Measurements from ENCODE around the gene TPP1. TPM values are rescaled to one million over a fixed set of nuclear protein-coding genes. Genes with fewer than 3 reads are reported as not detected.

TPP1 gene
- total and polyA plus RNA-seq, 2 of the 13 experiments (the other 11 are each of a cell fraction or from before 2014, with no cell fraction given), result 13.9 to 74.6 TPM

GRCh38 chr11:6566704-6567370 is 52.4 kb downstream of the TPP1 start (continued):
- TF ChIP-seq DRAP1 (CRISPR knock-in tag; IDR thresholded peaks at IDR 0.05), result no peak

- H3K9me3 ChIP-seq (ENCODE audit: low read length), result no peaks in the 10 kb centered on the region
- no peak overlapping the region for H3K4me2 ChIP-seq (ENCODE audit: low read depth, low read length)
- TF ChIP-seq HDAC1 (CRISPR knock-in tag; IDR thresholded peaks at IDR 0.05), result no peak
- TF ChIP-seq ZNF225 (CRISPR knock-in tag; IDR thresholded peaks at IDR 0.05), result no peak
- TF ChIP-seq ARNTL (CRISPR knock-in tag; IDR thresholded peaks at IDR 0.05), result no peak
- no peak for TF ChIP-seq HDAC2 (CRISPR knock-in tag; IDR thresholded peaks at IDR 0.05)
- no peak for TF ChIP-seq IKZF1 (IDR thresholded peaks at IDR 0.05)
- TF ChIP-seq GZF1 (CRISPR knock-in tag; IDR thresholded peaks at IDR 0.05), result no peak
- no peak for TF ChIP-seq ZNF746 (CRISPR knock-in tag; IDR thresholded peaks at IDR 0.05)
- TF ChIP-seq ZBTB2 (CRISPR knock-in tag; IDR thresholded peaks at IDR 0.05; ENCODE audit: low read depth), result no peak
- no peak for TF ChIP-seq LRRFIP1 (CRISPR knock-in tag; conservative IDR thresholded peaks at IDR 0.05)
- no peak for TF ChIP-seq RELA (CRISPR knock-in tag; IDR thresholded peaks at IDR 0.05)
- TF ChIP-seq ASH2L (IDR thresholded peaks at IDR 0.05; ENCODE audit: insufficient read length, low read depth, low read length), result no peak
- TF ChIP-seq MED8 (CRISPR knock-in tag; IDR thresholded peaks at IDR 0.05; ENCODE audit: insufficient replicate concordance), result no peak
- TF ChIP-seq ZNF816 (CRISPR knock-in tag; IDR thresholded peaks at IDR 0.05; ENCODE audit: borderline replicate concordance), result no peak
- TF ChIP-seq SPEN (CRISPR knock-in tag; IDR thresholded peaks at IDR 0.05; ENCODE audit: low read depth), result no peak
- no peak for TF ChIP-seq KMT2B (CRISPR knock-in tag; IDR thresholded peaks at IDR 0.05)
- ATAC-seq (no peak), DNase-seq (ENCODE audit: low spot score) (no peak), FAIRE-seq (no peak)
- no peaks in the 10 kb centered on the region for H3K36me3 ChIP-seq (replicated peaks in 1 of 2; ENCODE audit: control insufficient read depth in 1 of 2, insufficient read depth in 2 of 2, low read length in 2 of 2)
- no peak overlapping the region for H3K9ac ChIP-seq (ENCODE audit: insufficient read depth, low read depth, low read length)
- 97% methylated on average over 5 of the region's 5 CpGs for WGBS (ENCODE audit: low lambda C conversion rate)
- H3K4me3 ChIP-seq (replicated peaks in 1 of 3; ENCODE audit: insufficient read depth in 1 of 3, low read depth in 2 of 3, low read length in 3 of 3), result no peak overlapping the region
- H3K4me1 ChIP-seq (ENCODE audit: insufficient read depth, low read length), result no peaks in the 10 kb centered on the region
- no peaks in the 10 kb centered on the region for H3K79me2 ChIP-seq (ENCODE audit: insufficient read depth, low read length)
- no peaks in the 10 kb centered on the region for H4K20me1 ChIP-seq (ENCODE audit: insufficient read depth, low read length)
- BruUV-seq (replicated peaks), result no TSS peak
- in situ Hi-C loops (cut with HindIII; ENCODE audit: extremely low pct_ligation_motif_present, low pct_unique_long_range_greater_than_20kb), result no loop called here
- H3K27me3 ChIP-seq (ENCODE audit: control insufficient read depth in 1 of 2, insufficient read depth in 2 of 2, low read length in 2 of 2), result no peaks in the 10 kb centered on the region
- intact Hi-C loops (cut with micrococcal nuclease; ENCODE audit: unreplicated experiment), result no loop called here
- ChIA-PET CTCF (ENCODE audit: low intra/inter-chr PET ratio, low total read pairs) (no interaction called here), POLR2A (no interaction called here)
- no peak overlapping the region for H3K27ac ChIP-seq (ENCODE audit: extremely low read length, insufficient read depth, low read length)
- H2AFZ ChIP-seq (ENCODE audit: low read length), result no peak overlapping the region
These were observed 53.1 kb downstream of the TPP1 start for GRCh38 chr11:6565988-6566703.

Data from HepG2 (cell line).